Stimulated activated CD4-positive, alpha-beta T cell treated with anti-CD3 and anti-CD28 coated beads, Interleukin-15, amount 100 ng/mL, for 24 hours (primary cell): ENCODE data around the gene TRPC3.

Source experiments
- DNase-seq: peaks from one replicate; pipeline ENCODE4 v3.0.0-alpha.2; 2020

Gene TRPC3

GRCh38 chr4:121951521-121952110, at the start of gene TRPC3:
TSS of gene TRPC3 (minus strand) at chr4:121952060. CDS start at chr4:121951680, 380 bp downstream.
- DNase-seq, result peak; percentile 61

GRCh38 chr4:122000849-122001248, 49.0 kb upstream of the TRPC3 start:
- DNase-seq, result no peak

GRCh38 chr4:121998024-121998423, 46.2 kb upstream of the TRPC3 start:
- DNase-seq, result no peak

- DNase-seq, result no peak
Measured at GRCh38 chr4:121995790-121996537, 44.1 kb upstream of the TRPC3 start.

- no peak for DNase-seq
Measured at GRCh38 chr4:121991968-121992367, 40.1 kb upstream of the TRPC3 start.

GRCh38 chr4:121990489-121990888, 38.6 kb upstream of the TRPC3 start:
- DNase-seq, result no peak

- DNase-seq, result no peak
Measured at GRCh38 chr4:121989715-121990114, 37.9 kb upstream of the TRPC3 start.

GRCh38 chr4:121988950-121989349, 37.1 kb upstream of the TRPC3 start:
- no peak for DNase-seq

GRCh38 chr4:121980643-121981042, 28.8 kb upstream of the TRPC3 start:
- no peak for DNase-seq

- DNase-seq, result no peak
Measured at GRCh38 chr4:121978172-121978516, 26.3 kb upstream of the TRPC3 start.

GRCh38 chr4:121977251-121978171, 25.7 kb upstream of the TRPC3 start:
- no peak for DNase-seq

- DNase-seq, result no peak
Measured at GRCh38 chr4:121975784-121976183, 23.9 kb upstream of the TRPC3 start.

- no peak for DNase-seq
Measured at GRCh38 chr4:121973816-121974215, 22.0 kb upstream of the TRPC3 start.

- no peak for DNase-seq
Measured at GRCh38 chr4:121968859-121969258, 17.0 kb upstream of the TRPC3 start.

GRCh38 chr4:121964958-121965357, 13.1 kb upstream of the TRPC3 start:
- no peak for DNase-seq

- no peak for DNase-seq
Measured at GRCh38 chr4:121960818-121961217, 9.0 kb upstream of the TRPC3 start.

- no peak for DNase-seq
Measured at GRCh38 chr4:121958777-121959176, 6.9 kb upstream of the TRPC3 start.

- DNase-seq, result no peak
Measured at GRCh38 chr4:121957266-121957665, 5.4 kb upstream of the TRPC3 start.

GRCh38 chr4:121953860-121954259, 2.0 kb upstream of the TRPC3 start:
- DNase-seq, result no peak

GRCh38 chr4:121952290-121952689, 430 bp upstream of the TRPC3 start:
- DNase-seq, result no peak

GRCh38 chr4:121950680-121951520, 960 bp downstream of the TRPC3 start:
- DNase-seq, result peak; percentile 41

GRCh38 chr4:121950212-121950679, 1.6 kb downstream of the TRPC3 start:
- DNase-seq, result peak; percentile 93

GRCh38 chr4:121946644-121947043, 5.2 kb downstream of the TRPC3 start:
- no peak for DNase-seq
